Fibroblast of skin of scalp (primary cell): ENCODE results near the gene UCN2. TPM values are rescaled to one million over a fixed set of nuclear protein-coding genes. Genes with fewer than 3 reads are reported as not detected.

ENCODE experiments used
- DNase-seq: peaks from one replicate; pipeline ENCODE4 v3.0.0-alpha.2; 2013
- polyA plus RNA-seq, 2 experiments: library from polyadenylated mRNA; unstranded; fragments of 120-200 nt; gene quantifications; one replicate each; pipeline ENCODE4 v1.2.1, GENCODE V29; 2013; ENCODE audit not compliant: insufficient read length in 2 of 2

UCN2 gene, protein sequence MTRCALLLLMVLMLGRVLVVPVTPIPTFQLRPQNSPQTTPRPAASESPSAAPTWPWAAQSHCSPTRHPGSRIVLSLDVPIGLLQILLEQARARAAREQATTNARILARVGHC
- polyA plus RNA-seq (2013, experiment 1 of 2; ENCODE audit: insufficient read length), result 2.0 TPM
- polyA plus RNA-seq (2013, experiment 2 of 2; ENCODE audit: insufficient read length), result 2.1 TPM

GRCh38 chr3:48563382-48563918 lies at the start of gene UCN2:
Gene UCN2, minus strand, starts transcription at chr3:48563781. Its CDS starts 657 bp downstream, at chr3:48563124.
- peak; percentile 70 for DNase-seq

- no peak for DNase-seq
Measured at GRCh38 chr3:48612309-48612708, 48.7 kb upstream of the UCN2 start.

- DNase-seq, result peak; percentile 91
Measured at GRCh38 chr3:48609088-48610005, 45.8 kb upstream of the UCN2 start, which contains the start of gene UQCRC1. Gene UQCRC1, minus strand, starts transcription at chr3:48609646. Its CDS starts 26 bp downstream, at chr3:48609620.

DNA sequence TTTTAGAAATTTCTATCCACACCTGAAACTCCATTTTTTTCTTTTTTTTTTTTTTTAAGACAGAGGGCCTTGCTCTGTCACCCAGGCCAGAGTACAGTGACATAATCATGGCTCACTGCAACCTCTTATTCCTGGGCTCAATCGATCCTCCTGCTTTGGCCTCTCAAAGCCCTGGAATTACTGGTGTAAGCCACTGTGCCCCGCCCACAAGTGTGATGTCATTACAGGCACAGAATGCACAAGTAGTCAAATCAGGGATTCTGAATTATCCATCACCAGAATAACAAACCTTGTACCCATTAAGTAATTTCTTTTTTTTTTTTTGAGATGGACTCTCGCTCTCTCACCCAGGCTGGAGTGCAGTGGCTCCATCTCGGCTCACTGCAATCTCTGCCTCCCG lies 43.9 kb upstream of the UCN2 start:
- DNase-seq, result no peak

- DNase-seq, result no peak
Measured at GRCh38 chr3:48601622-48601994, 38.0 kb upstream of the UCN2 start.

- no peak for DNase-seq
Measured at GRCh38 chr3:48600711-48601621, 37.4 kb upstream of the UCN2 start.

GRCh38 chr3:48599509-48600285 lies 36.1 kb upstream of the UCN2 start:
- DNase-seq, result no peak

DNA sequence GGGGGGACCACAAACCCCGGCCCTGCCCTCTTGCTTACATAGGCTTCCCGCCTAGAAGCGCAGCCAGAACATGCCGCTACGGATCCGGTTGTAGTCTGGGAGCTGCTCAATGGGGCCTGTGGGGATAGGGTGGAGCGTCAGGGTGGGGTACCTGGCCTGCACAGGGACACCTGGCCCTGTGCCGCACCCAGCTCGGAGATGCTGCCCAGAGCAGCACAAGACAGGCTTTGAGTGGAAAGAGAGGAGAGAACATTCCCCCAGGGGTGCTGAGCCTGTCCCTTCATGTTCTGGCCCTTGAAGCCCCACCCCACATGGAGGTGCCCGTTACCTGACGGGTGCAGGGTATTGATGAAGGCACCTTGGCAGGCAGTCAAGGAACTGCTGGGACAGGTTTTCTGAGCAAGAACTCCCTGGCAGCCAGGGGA lies 35.5 kb upstream of the UCN2 start:
- DNase-seq, result no peak

DNA sequence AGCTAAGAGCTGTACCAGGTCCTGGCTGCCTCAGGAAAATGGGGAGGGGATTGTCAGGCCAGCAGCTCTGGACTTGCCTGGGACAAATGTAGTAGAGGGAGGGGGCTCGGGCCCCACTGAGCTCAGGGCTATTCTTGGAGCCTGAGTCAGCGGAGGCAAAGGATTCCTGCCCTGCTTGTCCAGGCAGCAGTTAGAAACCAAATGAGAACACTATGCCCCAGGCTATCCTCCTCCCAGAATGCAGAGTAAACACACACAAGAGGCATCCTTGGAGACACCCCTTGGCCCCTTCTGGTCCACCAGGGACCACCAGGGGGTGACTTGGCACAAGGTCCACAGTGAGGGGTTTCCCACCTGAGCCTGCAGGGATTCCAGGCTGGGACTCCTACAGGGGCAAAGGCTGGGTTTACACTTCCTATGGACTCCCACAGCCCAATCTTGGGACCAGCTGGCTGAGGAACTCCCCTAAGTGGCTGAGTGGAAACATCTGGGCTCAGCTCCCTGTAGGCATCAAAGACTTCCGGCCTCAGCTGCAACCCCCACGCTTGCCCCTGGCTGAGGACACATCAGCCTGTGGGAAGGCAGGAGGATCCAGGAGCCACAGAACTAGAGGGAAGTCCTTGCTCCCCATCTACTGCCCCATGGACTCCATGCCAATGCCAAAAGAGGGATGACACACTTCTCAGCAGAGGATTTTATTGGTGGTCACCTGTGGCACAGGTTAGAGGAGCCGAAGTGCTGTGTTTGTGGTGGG lies 34.9 kb upstream of the UCN2 start:
- peak; percentile 95 for DNase-seq

DNA sequence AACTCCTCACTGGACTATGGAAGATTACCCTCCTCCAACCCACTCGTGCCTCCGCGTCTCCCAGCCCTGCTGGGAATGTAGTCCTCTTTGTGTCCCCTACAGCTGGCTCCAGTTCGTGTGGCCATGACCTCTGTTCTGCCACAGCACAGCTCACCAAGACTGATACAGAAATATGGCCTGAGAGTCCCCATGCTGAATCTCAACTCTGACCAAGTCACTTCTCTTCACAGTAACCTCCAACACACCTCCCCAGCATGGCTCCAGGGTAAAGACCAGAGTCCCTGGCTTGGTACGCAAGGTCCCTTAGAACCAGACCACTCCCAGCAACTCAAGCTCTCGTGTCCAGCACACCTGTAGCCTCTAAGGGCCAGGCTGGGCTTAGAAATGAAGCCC lies 33.8 kb upstream of the UCN2 start:
- DNase-seq, result no peak

DNA sequence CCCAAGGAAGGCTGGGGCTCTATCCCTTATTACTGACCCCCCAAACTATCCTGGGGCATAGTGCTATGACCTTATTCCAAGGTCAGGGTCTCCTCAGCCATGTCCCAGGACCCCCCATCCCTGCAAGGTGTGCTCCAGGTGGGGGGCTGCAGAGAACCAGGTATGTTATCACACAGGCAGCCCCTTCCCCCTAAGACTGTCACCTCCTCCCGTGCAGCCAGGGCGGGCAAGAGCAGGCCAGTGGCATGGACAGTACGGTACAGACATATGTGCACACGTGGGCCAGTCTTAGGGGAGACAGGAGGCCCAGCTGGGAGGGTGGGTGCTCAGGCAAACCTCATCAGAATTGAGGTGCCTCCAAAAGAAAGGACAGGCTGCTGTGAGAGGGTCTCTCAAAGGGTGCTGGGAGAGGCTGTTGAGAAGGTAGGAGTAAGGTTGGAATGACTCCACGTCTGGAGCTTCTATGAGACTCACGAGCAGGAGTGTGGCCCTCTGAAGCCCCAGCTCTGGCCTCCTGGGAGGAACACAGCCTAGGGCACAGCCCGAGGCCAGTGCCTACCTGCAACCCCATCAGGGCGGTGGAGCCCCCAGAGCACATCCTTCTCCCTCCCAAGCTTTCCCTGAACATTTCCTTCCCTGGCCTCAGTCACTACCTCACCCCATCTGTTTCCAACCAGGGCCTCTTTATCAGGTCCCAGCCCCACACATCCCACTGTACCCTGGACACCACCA lies 33.3 kb upstream of the UCN2 start:
- no peak for DNase-seq

GRCh38 chr3:48596157-48596556 lies 32.6 kb upstream of the UCN2 start:
- no peak for DNase-seq

DNA sequence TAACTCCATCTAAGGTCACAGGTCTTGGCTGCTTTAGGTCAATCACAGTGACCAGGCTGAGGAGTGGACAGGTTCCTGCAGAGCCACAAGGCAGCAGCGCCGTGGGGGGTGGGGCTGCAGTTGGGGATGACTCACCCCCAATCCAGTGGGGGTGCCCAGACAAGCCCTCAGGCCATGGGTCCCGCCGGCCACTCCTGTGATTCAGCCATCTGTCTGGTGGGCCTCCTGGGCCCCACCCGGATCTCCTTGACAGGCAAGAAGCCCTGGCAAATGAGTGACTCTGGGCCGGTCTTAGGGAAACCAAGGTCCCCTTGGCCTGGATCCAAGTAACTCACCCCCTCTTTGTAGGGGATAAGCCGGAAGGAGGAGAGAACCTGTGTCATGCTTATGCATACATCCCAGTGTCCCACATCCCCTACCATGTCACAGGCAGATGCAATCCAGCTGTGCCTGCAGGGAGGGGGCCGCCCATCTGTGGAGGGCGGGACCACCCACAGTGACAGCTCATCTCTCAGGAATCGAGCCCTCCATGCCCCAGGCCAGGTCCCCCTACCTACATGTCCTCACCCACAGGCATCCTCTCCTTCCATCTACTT lies 32.0 kb upstream of the UCN2 start:
- peak; percentile 94 for DNase-seq

GRCh38 chr3:48595075-48595525 lies 31.5 kb upstream of the UCN2 start, which contains the start of gene COL7A1:
Gene COL7A1, minus strand, starts transcription at chr3:48595329. Its CDS starts 170 bp downstream, at chr3:48595159.
- DNase-seq, result no peak

DNA sequence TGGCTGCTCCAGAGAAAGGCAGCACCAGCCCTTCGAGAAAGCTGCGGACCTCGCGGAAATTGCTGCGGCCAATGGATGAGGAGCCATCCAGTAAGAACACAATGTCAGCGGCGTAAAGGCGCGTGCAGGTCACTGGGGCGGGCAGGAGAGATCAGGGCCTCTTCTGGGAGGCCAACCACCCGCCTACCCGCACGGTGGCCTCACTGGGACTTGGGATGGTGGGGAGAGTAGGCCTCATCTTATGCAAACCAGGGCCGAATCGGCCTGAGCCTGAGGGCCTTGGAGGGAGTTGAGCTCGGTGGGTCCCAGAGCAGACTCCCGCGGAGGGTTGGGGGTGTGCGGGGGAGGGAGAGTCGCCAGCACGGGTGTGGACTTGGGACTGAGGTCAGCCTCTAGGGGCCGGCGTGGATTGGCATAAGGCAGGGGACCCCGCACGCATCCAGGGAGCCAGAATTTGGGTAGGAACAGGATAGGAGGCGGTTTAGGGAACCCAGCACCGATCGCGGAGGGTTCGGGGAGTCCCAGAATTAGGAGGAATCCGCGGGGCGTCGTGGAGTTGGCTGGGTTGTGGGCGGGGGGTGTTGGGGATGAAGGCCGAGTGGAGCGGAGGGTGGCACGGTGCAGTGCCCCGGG lies 31.0 kb upstream of the UCN2 start:
- DNase-seq, result peak; percentile 23

- DNase-seq, result no peak
Measured at GRCh38 chr3:48593337-48593736, 29.8 kb upstream of the UCN2 start.

DNA sequence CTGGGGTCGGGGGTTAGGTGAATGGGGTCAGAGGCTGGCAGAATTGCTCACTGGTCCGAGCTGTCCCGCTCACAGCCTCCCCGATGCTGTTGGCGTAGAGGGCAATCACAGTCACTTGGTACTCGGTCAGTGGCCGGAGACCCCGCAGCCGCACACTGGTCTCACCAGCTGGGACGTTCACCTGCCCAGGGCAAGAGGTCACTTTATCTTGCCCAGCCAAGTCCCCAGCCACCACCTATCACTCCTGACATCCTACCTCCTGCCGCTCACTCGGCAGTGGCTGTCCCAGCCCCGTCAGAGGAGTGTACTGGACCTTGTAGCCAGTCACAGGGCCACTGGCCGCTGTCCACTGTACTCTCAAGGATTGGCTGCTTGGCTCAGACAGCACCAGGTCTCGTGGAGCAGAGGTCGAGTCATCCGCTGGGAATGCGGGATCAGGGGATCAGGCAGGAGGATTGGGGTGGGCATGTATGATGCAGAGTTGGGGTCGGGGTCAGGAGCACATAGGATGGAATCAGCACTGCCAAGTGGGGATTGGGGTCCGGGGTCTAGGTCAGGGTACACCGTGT lies 29.0 kb upstream of the UCN2 start:
- DNase-seq, result no peak

- no peak for DNase-seq
Measured at GRCh38 chr3:48591886-48592518, 28.4 kb upstream of the UCN2 start.
